Measurements from ENCODE around the gene COL13A1. TPM values are rescaled to one million over a fixed set of nuclear protein-coding genes. Genes with fewer than 3 reads are reported as not detected.

The COL13A1 gene
- total RNA-seq, 1 experiment from 2014 or later: 3.6 TPM

DNA sequence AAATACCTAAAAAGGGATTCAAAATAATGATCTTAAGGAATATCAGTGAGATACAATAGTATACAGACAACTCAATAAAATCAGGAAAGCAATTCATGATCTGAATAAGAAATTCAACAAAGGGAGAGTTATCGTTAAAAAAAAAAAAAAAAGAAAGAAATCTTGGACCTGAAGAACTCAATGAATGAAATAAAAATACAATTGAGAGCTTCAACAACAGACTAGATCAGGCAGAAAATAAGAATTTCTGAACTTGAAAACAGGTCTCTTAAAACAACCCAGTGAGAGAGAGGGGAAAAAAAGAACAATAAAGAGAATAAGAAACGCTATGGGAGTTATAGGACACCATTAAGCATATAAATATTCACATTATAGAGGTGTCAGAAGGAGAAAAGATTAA is 179.0 kb downstream of the COL13A1 start:
- Histone ChIP-seq H2AK5ac (ENCODE audit: insufficient read length, low read length) (no peak overlapping the region), H2BK20ac (ENCODE audit: low read depth, low read length, poor library complexity, severe bottlenecking) (no peak overlapping the region), H3T11ph (ENCODE audit: low read length) (no peak overlapping the region), H4K5ac (ENCODE audit: insufficient read length, low read depth, low read length) (no peak overlapping the region), H2BK12ac (ENCODE audit: insufficient read length, low read depth, low read length) (no peak overlapping the region), H3K4ac (ENCODE audit: low read depth, low read length) (no peak overlapping the region), H3K56ac (ENCODE audit: insufficient read length, low read depth, low read length) (no peak overlapping the region), H3K4me1 (ENCODE audit: insufficient read depth, low read length) (no peaks in the 10 kb centered on the region), H3K9me3 (ENCODE audit: control insufficient read depth, low read depth, low read length) (no peaks in the 10 kb centered on the region), H3K23me2 (ENCODE audit: insufficient read length, low read depth, low read length, poor library complexity, severe bottlenecking) (no peaks in the 10 kb centered on the region), H4K8ac (replicated peaks; ENCODE audit: insufficient read length, low read depth, low read length) (no peak overlapping the region), H2BK15ac (ENCODE audit: low read depth, low read length) (no peak overlapping the region), H3K27ac (ENCODE audit: insufficient read length, low read depth, low read length) (no peak overlapping the region), H3K9ac (ENCODE audit: extremely low read depth, insufficient read length, low read length) (no peak overlapping the region), H2BK5ac (ENCODE audit: insufficient read length, low read length) (no peak overlapping the region), H2BK120ac (ENCODE audit: low read depth, low read length, poor library complexity, severe bottlenecking) (no peak overlapping the region), H3K23ac (ENCODE audit: insufficient read length, low read depth, low read length) (no peak overlapping the region), H3K14ac (ENCODE audit: insufficient read depth, low read length) (no peak overlapping the region), H4K91ac (ENCODE audit: insufficient read length, low read depth, low read length) (no peak overlapping the region), H3K18ac (ENCODE audit: insufficient read length, low read depth, low read length) (no peak overlapping the region), H3K27me3 (ENCODE audit: insufficient read depth, low read length) (no peaks in the 10 kb centered on the region), H3K4me2 (ENCODE audit: insufficient read depth, insufficient read length, low read length) (no peak overlapping the region), H4K20me1 (ENCODE audit: control insufficient read depth, insufficient read depth, insufficient read length) (no peaks in the 10 kb centered on the region), H3K79me2 (ENCODE audit: insufficient read depth, low read length) (no peaks in the 10 kb centered on the region), H2AFZ (ENCODE audit: low read length) (no peak overlapping the region), H3K79me1 (ENCODE audit: insufficient read depth, low read depth, low read length, poor library complexity, severe bottlenecking) (no peaks in the 10 kb centered on the region)
- Mint-ChIP-seq H3K36me3 (ENCODE audit: insufficient read depth in 1 of 3, low read depth in 3 of 3) (no peaks in the 10 kb centered on the region; a peak in 1 of 7 replicates), H3K4me1 (0 out of 4 replicates have a peak, but pooled peaks cover 0 to 3% of the 10 kb centered on the region in 2 experiments), H3K4me3 (no peak overlapping the region), H3K9me3 (peaks cover 10 to 11% of the 10 kb centered on the region in 2 experiments), H3K27ac (no peak overlapping the region), H3K27me3 (ENCODE audit: low read depth) (peaks cover 24% of the 10 kb centered on the region)
- TF ChIP-seq, protein P1, sequence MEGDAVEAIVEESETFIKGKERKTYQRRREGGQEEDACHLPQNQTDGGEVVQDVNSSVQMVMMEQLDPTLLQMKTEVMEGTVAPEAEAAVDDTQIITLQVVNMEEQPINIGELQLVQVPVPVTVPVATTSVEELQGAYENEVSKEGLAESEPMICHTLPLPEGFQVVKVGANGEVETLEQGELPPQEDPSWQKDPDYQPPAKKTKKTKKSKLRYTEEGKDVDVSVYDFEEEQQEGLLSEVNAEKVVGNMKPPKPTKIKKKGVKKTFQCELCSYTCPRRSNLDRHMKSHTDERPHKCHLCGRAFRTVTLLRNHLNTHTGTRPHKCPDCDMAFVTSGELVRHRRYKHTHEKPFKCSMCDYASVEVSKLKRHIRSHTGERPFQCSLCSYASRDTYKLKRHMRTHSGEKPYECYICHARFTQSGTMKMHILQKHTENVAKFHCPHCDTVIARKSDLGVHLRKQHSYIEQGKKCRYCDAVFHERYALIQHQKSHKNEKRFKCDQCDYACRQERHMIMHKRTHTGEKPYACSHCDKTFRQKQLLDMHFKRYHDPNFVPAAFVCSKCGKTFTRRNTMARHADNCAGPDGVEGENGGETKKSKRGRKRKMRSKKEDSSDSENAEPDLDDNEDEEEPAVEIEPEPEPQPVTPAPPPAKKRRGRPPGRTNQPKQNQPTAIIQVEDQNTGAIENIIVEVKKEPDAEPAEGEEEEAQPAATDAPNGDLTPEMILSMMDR (conservative IDR thresholded peaks at IDR 0.05): no peak
- WGBS (ENCODE audit: extremely low coverage, insufficient read length, low lambda C conversion rate): no CpG with 5 or more reads among the region's 2 CpGs
- no peak for DNase-seq

Measured in H9 (cell line).